HG03378 (cell line): ENCODE measurements around the gene ATP13A5.

Source experiments
- ATAC-seq: cut with Tn5 transposase; IDR thresholded peaks from one replicate; pipeline ENCODE4 v1.9.1; 2021; ENCODE audit warnings: mild to moderate bottlenecking, moderate library complexity; ENCODE audit not compliant: unreplicated experiment

ATP13A5 gene

GRCh38 chr3:193347521-193348501, 30.7 kb downstream of the ATP13A5 start:
- ATAC-seq, result peak; percentile 71

DNA sequence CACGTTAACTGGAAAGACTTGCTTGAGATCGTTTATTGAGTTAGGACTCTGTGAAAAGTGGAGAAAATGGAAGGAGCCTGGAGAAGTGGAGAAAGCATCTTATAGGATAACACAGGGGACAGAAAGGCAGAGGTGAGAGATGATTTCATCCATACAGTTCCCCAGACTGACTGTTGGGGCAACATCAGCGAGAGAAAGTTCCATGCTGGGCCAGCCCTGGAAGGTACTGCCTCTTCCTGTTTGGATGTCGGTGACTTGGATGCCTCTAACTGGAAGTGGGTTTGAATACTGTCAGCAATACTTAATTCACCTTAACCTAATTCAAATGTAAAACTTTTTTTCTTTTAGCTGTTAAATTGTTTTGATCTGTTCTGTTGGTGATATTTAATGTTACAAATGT, 32.3 kb downstream of the ATP13A5 start:
- no peak for ATAC-seq

DNA sequence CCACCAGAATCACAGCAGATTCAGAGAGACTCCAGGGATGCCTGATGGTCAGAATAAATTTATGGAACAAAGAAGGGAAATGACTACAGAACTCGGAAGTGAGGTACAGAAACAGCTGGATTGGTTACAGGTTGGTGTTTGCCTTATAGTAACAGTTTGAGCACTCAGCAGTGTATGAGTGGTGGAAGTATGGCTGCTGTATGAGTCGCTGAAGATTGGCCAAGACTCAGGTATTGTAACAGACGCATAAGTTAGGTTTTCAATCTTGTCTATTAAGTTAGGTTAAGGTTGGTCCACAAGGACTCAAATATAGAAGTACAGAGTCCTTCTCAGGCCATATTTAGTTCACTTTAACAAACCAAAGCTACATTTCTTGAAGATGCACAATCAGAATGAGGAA, 33.1 kb downstream of the ATP13A5 start:
- no peak for ATAC-seq

DNA sequence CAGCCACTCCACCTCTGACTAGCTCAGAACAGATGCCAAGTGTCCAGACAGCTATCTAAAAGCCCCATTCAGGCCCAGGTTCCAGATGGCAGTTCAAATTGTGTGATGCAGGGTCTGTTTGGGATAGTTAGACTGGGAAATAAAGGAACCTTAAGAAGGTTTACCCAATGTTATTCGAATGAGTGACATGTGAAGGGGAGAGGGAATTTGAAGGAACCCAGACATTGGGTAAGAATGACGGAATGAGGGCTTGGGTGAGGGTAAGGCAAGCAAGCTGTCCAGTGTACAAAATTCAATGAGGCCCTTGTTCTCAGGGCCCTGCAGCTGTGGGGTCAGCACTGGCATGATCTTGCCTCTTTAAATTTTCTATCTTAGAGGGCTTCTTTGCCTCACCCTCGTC, 34.1 kb downstream of the ATP13A5 start:
- ATAC-seq, result no peak

DNA sequence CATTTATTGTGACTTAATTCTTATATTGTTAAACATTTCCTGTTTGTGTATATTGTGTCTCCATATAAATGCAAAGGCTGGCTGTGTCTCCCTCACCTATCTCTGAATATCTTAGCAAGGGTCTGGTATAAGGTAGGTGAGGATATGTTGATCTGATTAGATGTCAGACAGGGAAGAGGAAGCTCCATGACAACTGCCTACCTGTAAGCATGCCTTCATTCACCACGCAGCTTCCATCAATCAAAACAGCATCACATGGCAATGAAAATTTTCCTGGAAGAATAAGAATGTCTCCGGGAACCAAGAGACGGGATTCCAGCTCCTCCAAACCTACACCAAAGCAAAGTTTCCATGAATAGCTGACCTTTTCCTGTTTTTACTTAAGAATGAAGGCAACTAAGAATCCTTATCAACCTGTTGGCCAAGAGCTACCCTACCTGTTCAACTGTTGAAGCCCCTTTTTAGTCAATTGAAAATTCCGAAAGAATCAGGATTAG, 34.8 kb downstream of the ATP13A5 start:
- ATAC-seq, result no peak

- ATAC-seq, result no peak
These were observed 36.0 kb downstream of the ATP13A5 start for GRCh38 chr3:193342551-193342950.

DNA sequence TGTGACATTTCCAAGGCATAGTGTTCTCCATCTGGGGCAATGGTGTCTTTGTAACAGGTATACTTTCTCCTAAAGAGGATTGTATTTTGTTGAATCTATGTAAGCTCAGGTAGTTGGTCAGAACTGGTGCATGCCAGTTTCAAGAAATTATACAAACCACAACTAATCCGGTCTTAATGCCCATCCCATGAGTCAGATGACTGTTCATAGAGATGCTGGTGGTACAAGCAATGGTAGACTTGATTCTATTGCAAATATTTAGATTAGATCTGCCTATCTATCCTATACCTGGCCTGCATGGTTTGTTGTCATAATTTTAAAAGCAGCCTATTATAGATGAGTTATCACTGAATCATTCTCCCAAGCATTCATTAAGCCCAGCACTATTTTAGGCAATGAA, 43.5 kb downstream of the ATP13A5 start:
- ATAC-seq, result no peak

GRCh38 chr3:193333229-193333628, 45.3 kb downstream of the ATP13A5 start:
- no peak for ATAC-seq

DNA sequence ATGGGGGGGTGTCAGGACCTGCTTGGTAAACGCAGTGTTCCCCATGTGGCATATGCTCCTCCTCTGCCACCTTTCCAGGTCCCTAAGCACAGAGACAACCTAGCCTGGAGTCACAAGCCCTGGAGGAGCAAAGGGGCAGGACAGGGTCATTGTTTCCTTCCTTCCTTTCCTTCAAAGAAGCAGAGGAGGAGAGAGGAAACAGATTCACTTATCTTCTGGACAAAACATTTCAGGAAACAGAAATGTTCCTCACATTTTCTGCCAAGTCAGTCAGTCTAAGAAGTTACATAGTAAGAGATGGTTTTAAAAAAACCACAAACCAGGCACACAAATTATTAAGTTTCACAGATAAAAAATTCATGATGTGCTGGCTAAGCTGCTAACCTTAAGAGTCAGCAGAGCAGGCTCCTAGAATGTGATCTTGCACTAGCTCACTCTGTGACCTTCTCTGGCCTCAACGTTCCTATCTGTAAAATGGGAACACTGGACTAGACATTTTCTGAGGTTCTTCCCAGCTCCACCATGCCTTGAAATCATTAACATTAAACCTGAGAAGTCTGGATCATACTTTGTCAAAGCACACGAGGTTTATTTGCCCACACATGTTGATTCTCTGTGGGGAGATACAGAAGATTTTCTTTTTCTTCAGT, 47.9 kb downstream of the ATP13A5 start:
- no peak for ATAC-seq

GRCh38 chr3:193317682-193318300, 60.8 kb downstream of the ATP13A5 start:
- no peak for ATAC-seq

GRCh38 chr3:193314161-193314560, 64.4 kb downstream of the ATP13A5 start:
- ATAC-seq, result no peak

DNA sequence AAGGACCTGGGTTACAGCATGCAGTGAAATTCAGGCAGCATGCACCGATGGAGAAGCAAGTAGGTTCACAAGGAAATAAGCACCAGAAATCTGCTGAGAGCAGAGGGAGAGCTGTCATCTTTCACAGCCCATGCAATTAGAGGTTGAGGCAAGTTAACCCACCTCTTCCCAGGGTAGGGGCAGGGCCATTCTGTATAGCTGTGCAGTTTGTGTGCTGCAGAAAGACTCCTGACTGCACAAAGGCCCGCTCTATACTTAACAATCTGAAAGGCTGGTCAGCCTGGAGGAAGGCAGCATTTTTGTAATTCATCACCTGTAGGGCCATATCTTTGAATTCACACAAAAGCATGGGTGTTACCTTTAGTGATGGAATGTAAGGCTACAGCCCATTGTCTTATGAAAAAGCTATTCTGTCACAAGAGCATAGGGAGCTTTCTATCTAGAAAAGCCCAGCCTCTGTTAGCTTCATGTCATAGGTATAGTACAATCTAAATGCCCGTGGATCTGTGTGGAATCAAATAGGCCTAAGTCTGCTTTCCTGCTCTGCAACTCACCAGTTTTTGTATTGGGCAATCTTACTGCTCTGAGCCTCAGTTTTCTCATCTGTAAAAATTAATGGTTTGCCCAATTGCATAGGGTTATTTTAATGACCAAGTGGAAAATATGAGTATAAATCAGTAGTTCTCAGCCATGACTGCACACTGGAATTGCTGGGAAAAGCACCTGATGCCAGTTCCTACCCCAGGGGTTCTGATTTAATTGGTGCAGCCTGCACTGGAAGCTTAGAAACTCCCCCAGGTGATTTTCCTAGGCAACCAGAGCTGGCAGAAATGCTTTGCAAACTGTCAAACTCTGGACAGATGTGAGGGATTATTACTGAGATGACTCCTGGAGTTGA, 65.2 kb downstream of the ATP13A5 start:
- no peak for ATAC-seq

- ATAC-seq, result no peak
These were observed 67.4 kb downstream of the ATP13A5 start for GRCh38 chr3:193310914-193311723.

DNA sequence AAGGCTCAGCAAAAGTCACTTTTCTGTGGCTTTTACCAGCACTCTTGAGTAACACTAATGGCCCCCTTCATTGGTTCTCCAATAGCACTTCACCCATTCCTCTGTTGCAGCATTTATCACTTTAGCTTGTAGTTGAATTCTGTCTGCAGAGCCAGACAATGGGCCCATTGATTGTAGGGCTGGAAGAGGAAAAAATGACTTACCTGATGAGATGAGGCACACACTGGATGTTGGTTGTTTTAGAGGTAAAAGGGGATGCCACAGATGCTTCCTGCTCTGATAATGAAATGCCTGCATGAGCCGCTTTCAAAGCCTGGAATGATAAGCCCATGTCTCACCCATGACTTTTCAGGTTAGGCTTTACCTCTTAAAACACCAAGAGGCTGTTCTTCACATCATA, 73.2 kb downstream of the ATP13A5 start:
- ATAC-seq, result no peak

- no peak for ATAC-seq
These were observed 77.1 kb downstream of the ATP13A5 start for GRCh38 chr3:193301433-193301832.

- ATAC-seq, result no peak
These were observed 81.1 kb downstream of the ATP13A5 start for GRCh38 chr3:193297421-193297820.

DNA sequence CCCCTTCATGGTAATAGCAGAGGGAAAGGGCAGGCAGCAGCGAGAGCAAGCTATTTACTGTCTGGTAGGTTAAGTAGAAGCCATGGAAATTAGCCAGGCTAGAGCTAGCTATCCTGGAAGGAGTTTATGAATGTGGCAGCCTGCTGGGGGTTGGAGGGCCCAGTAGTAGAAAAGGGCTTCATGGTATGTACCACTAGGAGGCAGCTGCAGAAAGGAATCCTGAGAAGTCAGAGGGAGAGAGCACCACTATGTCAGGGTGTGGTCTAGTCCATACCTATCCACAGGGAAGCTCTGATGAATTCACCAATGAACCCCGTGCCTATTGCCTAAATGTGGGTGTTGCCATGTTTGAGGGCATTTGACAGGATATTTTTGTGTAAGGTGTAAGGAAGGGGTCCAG, 82.6 kb downstream of the ATP13A5 start:
- ATAC-seq, result no peak

- ATAC-seq, result no peak
These were observed 86.2 kb downstream of the ATP13A5 start for GRCh38 chr3:193292386-193292785.

DNA sequence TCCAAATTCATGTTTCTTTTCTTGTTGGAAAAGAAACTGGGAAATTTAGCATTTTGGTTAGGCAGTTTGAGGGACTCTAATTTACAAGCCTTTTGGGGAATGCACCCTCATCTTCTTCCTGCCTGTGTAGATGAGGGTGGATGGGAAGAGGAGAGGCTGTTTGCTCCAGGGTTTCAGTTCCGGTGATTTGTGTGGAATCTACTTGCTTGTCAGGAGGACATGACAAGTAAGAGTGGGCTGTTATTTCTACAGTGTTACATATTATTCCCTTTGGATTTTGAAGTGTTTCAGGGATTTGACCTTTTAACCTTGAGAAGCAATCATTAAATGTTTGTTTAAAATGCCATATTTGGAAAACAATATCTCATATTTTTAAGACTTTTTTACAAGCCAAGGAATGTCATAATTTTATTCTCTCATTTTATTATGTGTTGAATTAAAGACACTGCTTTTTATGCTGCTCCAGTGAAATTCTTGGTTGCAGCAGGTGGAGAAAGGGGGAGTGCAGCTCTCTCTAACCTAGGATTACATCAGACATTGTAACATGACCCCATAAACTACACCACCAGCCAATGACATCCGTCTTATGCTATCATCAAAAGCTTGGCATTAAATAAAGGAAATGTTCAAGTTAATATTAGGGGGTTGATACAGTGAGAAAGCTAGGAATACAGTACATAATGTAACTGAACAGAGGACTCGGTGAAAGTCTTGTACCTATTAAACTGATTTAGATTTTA, 107.3 kb downstream of the ATP13A5 start:
- ATAC-seq, result no peak
